ENCODE measurements around the gene SNN. TPM values are rescaled to one million over a fixed set of nuclear protein-coding genes. Genes with fewer than 3 reads are reported as not detected.

SNN gene
- total and polyA plus RNA-seq, 2 donors (not counting 1 experiment from before 2014, with no cell fraction given) = 55.4 to 63.3 TPM

DNA sequence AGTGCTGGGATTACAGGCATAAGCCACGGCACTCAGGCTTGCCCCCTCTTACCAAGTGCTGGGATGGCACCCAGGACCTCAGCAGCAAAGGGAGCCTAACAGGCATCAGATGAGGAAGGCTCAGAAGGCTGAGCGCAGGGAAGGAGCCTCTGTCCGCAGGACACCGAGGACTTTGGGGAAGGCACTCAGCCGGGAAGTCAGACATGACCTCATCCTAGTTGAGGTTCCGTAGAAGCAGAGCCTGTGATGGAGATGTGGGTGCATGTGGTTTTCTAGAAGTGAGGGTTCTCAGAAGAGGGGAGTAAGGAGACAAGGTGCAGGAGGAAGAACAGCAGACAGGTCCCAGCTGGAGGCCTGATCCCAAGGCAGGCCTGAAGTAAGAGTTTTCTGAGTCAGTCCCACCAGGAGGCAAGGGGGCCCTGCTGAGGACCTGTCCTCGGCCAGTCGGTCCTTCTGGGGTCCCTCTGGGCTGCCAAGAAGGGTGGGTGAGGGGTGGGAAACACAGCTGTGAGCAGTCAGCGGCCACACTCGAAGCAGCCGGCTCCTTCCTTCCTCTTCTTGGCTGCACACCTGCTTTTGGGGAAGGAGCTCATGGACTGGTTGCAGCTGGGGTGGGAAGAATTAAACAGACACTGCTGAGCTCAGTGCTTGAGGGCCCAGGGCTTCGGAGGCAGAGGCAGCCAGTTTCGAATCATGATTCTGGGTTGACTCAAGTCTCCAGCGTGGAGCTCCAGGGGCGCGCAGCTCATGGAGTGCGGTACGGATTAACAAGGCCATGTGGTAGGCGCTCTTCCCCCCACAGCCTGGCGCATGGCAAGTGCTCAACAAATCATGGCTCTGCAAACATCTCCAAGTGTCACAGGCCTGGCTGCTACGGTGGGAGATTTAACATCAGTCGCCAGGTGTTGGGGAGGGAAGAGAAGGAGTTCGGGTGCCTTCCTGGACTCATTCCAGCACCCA lies 38.9 kb upstream of the SNN start:
- Histone ChIP-seq H3K36me3 (replicated peaks in 1 of 2; ENCODE audit: control extremely low read depth in 1 of 2, control insufficient read depth in 1 of 2, extremely low read depth in 1 of 2, insufficient read depth in 2 of 2, low read length in 1 of 2) (no peaks in the 10 kb centered on the region), H3K9ac (ENCODE audit: low read length) (peak overlapping the region; percentile 29), H3K4me2 (replicated peaks; ENCODE audit: low read depth, low read length, poor library complexity, severe bottlenecking) (peak overlapping the region; percentile 66), H2AFZ (ENCODE audit: insufficient read depth, low read depth, low read length, poor library complexity, severe bottlenecking) (peak overlapping the region; percentile 26), H3K27ac (ENCODE audit: low read length in 2 of 2) (peak overlapping the region; percentile 22 to 26), H3K9me3 (ENCODE audit: control extremely low read depth in 1 of 3, control insufficient read depth in 2 of 3, insufficient read depth in 1 of 3, low read length in 2 of 3) (no peaks in the 10 kb centered on the region), H3K79me2 (ENCODE audit: control insufficient read depth, insufficient read depth, low read length) (no peaks in the 10 kb centered on the region), H3K4me1 (ENCODE audit: control insufficient read depth in 2 of 2, insufficient read depth in 2 of 2, low read length in 2 of 2) (peaks cover 33 to 54% of the 10 kb centered on the region in 2 donors), H4K20me1 (ENCODE audit: control insufficient read depth, insufficient read depth, low read length, poor library complexity, severe bottlenecking) (no peaks in the 10 kb centered on the region), H3K27me3 (replicated peaks in 1 of 4; ENCODE audit: control extremely low read depth in 1 of 4, control insufficient read depth in 3 of 4, insufficient read depth in 4 of 4, low read length in 3 of 4) (no peaks in the 10 kb centered on the region), H3K4me3 (ENCODE audit: control extremely low read depth in 1 of 5, extremely low read depth in 1 of 5, insufficient read depth in 1 of 5, low read depth in 2 of 5, low read length in 4 of 5) (peak overlapping the region in 1 of 5 experiments; percentile 7)
- ATAC-seq (ENCODE audit: low read depth) (peak; percentile 70), DNase-seq (peak; percentile 72)
- Mint-ChIP-seq H3K4me1 (peaks cover 41% of the 10 kb centered on the region), H3K27me3 (no peaks in the 10 kb centered on the region), H3K27ac (peak overlapping the region; percentile 82), H3K4me3 (peak overlapping the region; percentile 76), H3K9me3 (ENCODE audit: insufficient read depth) (no peaks in the 10 kb centered on the region)
- POLR2A ChIA-PET = interaction anchor here (0.6 to 0.7 kb wide), 2 partner anchors 25 to 683 kb away, joined by 3 to 4 read pairs; no protein-coding TSS in a partner anchor
- WGBS (ENCODE audit: insufficient coverage) = 11% methylated on average over 19 of the region's 23 CpGs
- CTCF ChIA-PET = interaction anchor here (0.6 to 3.6 kb wide), 9 partner anchors 11 to 374 kb away, joined by 3 to 13 read pairs (median 4); partner anchors contain the start of gene SOCS1
- TF ChIP-seq, protein P1, sequence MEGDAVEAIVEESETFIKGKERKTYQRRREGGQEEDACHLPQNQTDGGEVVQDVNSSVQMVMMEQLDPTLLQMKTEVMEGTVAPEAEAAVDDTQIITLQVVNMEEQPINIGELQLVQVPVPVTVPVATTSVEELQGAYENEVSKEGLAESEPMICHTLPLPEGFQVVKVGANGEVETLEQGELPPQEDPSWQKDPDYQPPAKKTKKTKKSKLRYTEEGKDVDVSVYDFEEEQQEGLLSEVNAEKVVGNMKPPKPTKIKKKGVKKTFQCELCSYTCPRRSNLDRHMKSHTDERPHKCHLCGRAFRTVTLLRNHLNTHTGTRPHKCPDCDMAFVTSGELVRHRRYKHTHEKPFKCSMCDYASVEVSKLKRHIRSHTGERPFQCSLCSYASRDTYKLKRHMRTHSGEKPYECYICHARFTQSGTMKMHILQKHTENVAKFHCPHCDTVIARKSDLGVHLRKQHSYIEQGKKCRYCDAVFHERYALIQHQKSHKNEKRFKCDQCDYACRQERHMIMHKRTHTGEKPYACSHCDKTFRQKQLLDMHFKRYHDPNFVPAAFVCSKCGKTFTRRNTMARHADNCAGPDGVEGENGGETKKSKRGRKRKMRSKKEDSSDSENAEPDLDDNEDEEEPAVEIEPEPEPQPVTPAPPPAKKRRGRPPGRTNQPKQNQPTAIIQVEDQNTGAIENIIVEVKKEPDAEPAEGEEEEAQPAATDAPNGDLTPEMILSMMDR (IDR thresholded peaks at IDR 0.05) = no peak
- no peak for TF ChIP-seq EZH2 (IDR thresholded peaks at IDR 0.05; ENCODE audit: borderline replicate concordance, insufficient read depth, low read depth, low read length, poor library complexity, severe bottlenecking)
- intact Hi-C loops (cut with micrococcal nuclease) = no loop called here

Data from B cell (primary cell).